Uterus (tissue), 2 donors: ENCODE measurements around the gene OXNAD1.

Experiments used
- CTCF ChIP-seq, 4 experiments: fragments of 200-600 bp in 2 of 4; fragments of 450-650 bp in 2 of 4; sonication (generic) in 2 of 4; IDR thresholded peaks; one replicate each; pipeline ENCODE4 v1.5.1; 2016 to 2019; ENCODE audit warnings: antibody characterized with exemption in 4 of 4, mild to moderate bottlenecking in 2 of 4, moderate library complexity in 1 of 4
- POLR2A ChIP-seq, 2 donors: fragments of 450-650 bp; IDR thresholded peaks; one replicate each; pipeline ENCODE4 v1.6.1; 2016; ENCODE audit warnings: antibody characterized with exemption in 2 of 2, mild to moderate bottlenecking in 1 of 2, moderate library complexity in 1 of 2

DNA sequence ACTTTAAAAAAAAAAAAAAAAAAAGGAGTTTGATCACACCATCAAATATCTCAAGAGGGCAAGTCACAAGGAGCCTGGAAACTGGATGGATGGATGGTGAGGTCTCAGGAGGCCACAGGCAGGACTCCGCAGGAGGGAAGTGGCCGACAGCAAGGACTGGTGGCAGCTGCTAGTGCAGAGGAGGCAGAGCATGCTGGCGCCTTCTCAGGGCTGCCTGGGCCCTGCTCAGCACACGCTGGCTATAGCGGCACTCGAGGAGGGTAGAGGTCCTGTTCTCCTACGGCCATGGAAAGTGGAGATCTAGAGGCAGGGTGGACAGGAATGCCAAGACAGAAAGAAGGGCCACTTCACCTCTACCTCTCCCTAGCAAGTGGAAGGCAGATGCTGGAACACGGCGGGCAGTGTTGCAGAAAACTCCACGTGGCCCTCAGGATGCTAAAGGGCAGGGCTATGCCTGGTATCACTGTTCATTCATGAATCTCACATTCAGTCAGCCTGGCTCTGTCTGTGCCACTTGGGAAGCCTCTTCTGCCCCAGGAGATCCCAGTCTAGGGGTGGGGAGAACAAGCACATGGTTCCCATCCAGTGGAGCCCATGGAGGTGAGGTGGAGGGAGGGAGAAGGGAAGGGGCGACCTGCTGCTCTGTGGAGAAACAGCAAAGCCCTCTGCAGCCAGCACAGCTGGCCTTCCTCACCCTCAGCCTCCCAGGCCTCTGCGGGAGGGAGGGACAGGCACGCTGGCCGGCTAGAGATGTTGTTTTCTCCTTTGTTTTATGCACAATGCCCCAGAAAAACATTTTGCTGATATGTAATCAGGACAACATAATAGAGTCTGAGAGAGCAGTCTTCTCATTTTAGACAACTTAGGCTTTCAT is 71.0 kb downstream of the OXNAD1 start:
- TF ChIP-seq CTCF (IDR thresholded peaks at IDR 0.05) (no peak), POLR2A (IDR thresholded peaks at IDR 0.05) (no peak)
